K562 (cell line): Measurements from ENCODE around the gene CENPH. TPM values are rescaled to one million over a fixed set of nuclear protein-coding genes. Genes with fewer than 3 reads are reported as not detected.

Source experiments
- ATAC-seq: fragments of 200-7000 bp; cut with Tn5 transposase; 3 replicates; pipeline ENCODE4 v1.9.1; 2020; ENCODE audit warnings: moderate library complexity
- BruUV-seq: library from RNA; stranded (reverse); fragments of 400-500 nt; replicated peaks from 2 replicates; lab custom pipeline; 2021; lab: Mats Ljungman, UMichigan
- CTCF ChIA-PET: fragments of 300-600 bp; formaldehyde crosslinking; extraction: SDS; loops from one replicate; lab custom pipeline; 2021; ENCODE audit warnings: low intra/inter-chr PET ratio; lab: Yijun Ruan, JAX
- POLR2A ChIA-PET: fragments of 300-600, 350-650 bp; sonication (Branson Sonifier 250); formaldehyde crosslinking; extraction: SDS; loops from one replicate; lab custom pipeline; 2021; ENCODE audit warnings: antibody characterized with exemption, inconsistent platforms; lab: Yijun Ruan, JAX
- DNase-seq, 4 experiments: peaks; one replicate each; pipeline versions ENCODE4 v3.0.0 to v3.0.0-alpha.2; 2011 to 2018; ENCODE audit warnings: low spot score in 3 of 4, mixed read lengths in 3 of 4; ENCODE audit errors: extremely low read depth in 1 of 4
- FAIRE-seq: peaks from 2 replicates; lab custom pipeline; 2011; peaks lifted over from hg19 to GRCh38; lab: Jason Lieb, UNC
- H2AFZ ChIP-seq: 2 replicates; pipeline ENCODE4 v1.6.0; 2011; ENCODE audit warnings: low read depth, low read length, control low read depth, inconsistent platforms
- H3K27ac ChIP-seq: fragments of 200-600 bp; 3 replicates; pipeline ENCODE4 v1.8.0; 2011; ENCODE audit warnings: low read depth, mild to moderate bottlenecking, control low read depth, inconsistent platforms, low read length, moderate library complexity, mixed read lengths; ENCODE audit errors: extremely low read depth
- H3K27me3 ChIP-seq, 2 experiments: fragments of 300-600 bp in 1 of 2; 2 replicates in 1 of 2; 3 replicates in 1 of 2; pipeline versions ENCODE4 v1.6.0 to v1.8.0; 2011; ENCODE audit warnings: inconsistent platforms in 2 of 2, low read length in 2 of 2, mild to moderate bottlenecking in 1 of 2, mixed read lengths in 1 of 2, moderate library complexity in 1 of 2; ENCODE audit not compliant: control insufficient read depth in 2 of 2, insufficient read depth in 2 of 2
- H3K36me3 ChIP-seq: fragments of 300-600 bp; 3 replicates; pipeline ENCODE4 v1.8.0; 2011; ENCODE audit warnings: mild to moderate bottlenecking, low read length, inconsistent platforms; ENCODE audit not compliant: control insufficient read depth, insufficient read depth
- H3K4me1 ChIP-seq, 2 experiments: fragments of 200-600 bp in 1 of 2; replicated peaks in 1 of 2; 2 replicates in 1 of 2; 3 replicates in 1 of 2; pipeline versions ENCODE4 v1.5.1 to v1.8.0; 2011; ENCODE audit warnings: inconsistent platforms in 2 of 2, low read length in 2 of 2, mild to moderate bottlenecking in 1 of 2, mixed read lengths in 1 of 2, moderate library complexity in 1 of 2; ENCODE audit not compliant: control insufficient read depth in 2 of 2, insufficient read depth in 2 of 2
- H3K4me2 ChIP-seq: 2 replicates; pipeline ENCODE4 v1.6.1; 2011; ENCODE audit warnings: low read length, control low read depth, inconsistent platforms, mixed read lengths; ENCODE audit not compliant: insufficient read depth
- H3K4me3 ChIP-seq: fragments of 200-600 bp; sonication (generic), shearing (Covaris generic); 2 replicates; pipeline ENCODE4 v1.5.1; 2016; ENCODE audit warnings: control low read depth, inconsistent platforms
- H3K79me2 ChIP-seq: fragments of 200-600 bp; 3 replicates; pipeline ENCODE4 v1.8.0; 2011; ENCODE audit warnings: low read length, inconsistent platforms; ENCODE audit not compliant: control insufficient read depth, insufficient read depth
- H3K9ac ChIP-seq, 2 experiments: 2 replicates each; pipeline versions ENCODE4 v1.6.0 to v1.6.1; 2011; ENCODE audit warnings: low read depth in 2 of 2, low read length in 2 of 2, control low read depth in 1 of 2, inconsistent platforms in 1 of 2, mild to moderate bottlenecking in 1 of 2, mixed read lengths in 1 of 2; ENCODE audit not compliant: insufficient read depth in 1 of 2
- H3K9me1 ChIP-seq: one replicate; pipeline ENCODE4 v1.6.0; 2011; ENCODE audit warnings: inconsistent platforms, mild to moderate bottlenecking, low read length, moderate library complexity; ENCODE audit not compliant: control insufficient read depth, insufficient read depth
- H3K9me3 ChIP-seq: replicated peaks from 2 replicates; pipeline ENCODE4 v1.5.1; 2011; ENCODE audit warnings: low read depth, low read length, inconsistent platforms; ENCODE audit not compliant: control insufficient read depth, insufficient read depth
- H4K20me1 ChIP-seq: replicated peaks from 2 replicates; pipeline ENCODE4 v1.6.1; 2011; ENCODE audit warnings: low read length, inconsistent platforms, mixed read lengths; ENCODE audit not compliant: control insufficient read depth, insufficient read depth
- BCLAF1 ChIP-seq, 2 experiments: fragments of 450-650 bp in 1 of 2; IDR thresholded peaks; 2 replicates each; pipeline ENCODE4 v1.6.1; 2011 to 2017; ENCODE audit warnings: low read depth in 2 of 2, antibody characterized with exemption in 1 of 2, borderline replicate concordance in 1 of 2, low read length in 1 of 2, mild to moderate bottlenecking in 1 of 2, mixed read lengths in 1 of 2; ENCODE audit not compliant: control insufficient read depth in 1 of 2
- NRF1 ChIP-seq, 2 experiments: fragments of 450-650 bp; IDR thresholded peaks in 1 of 2; conservative IDR thresholded peaks in 1 of 2; 2 replicates each; pipeline ENCODE4 v1.6.1; 2014; ENCODE audit warnings: mild to moderate bottlenecking in 2 of 2
- YY1 ChIP-seq, 3 experiments: IDR thresholded peaks; 2 replicates each; pipeline ENCODE4 v1.6.1; 2011; ENCODE audit warnings: low read length in 2 of 3, mild to moderate bottlenecking in 2 of 3, moderate library complexity in 2 of 3, borderline replicate concordance in 1 of 3, control low read depth in 1 of 3, low read depth in 1 of 3; ENCODE audit not compliant: insufficient read depth in 3 of 3, insufficient replicate concordance in 2 of 3, control insufficient read depth in 1 of 3, insufficient read length in 1 of 3; ENCODE audit errors: extremely low read depth in 1 of 3
- WGBS: fragments of 100-300 bp; shearing (Covaris generic); methylation state at CpG from one replicate; pipeline ENCODE4 v1.1.6; 2016; ENCODE audit warnings: low coverage, mixed read lengths; ENCODE audit not compliant: insufficient coverage; ENCODE audit errors: missing lambda C conversion rate; 5-methylcytosine and 5-hydroxymethylcytosine counted together
- in situ Hi-C: fragments of 300-500 bp; cut with MboI; formaldehyde crosslinking; loops from 4 replicates; pipeline ENCODE4 v1.15.0; 2018; ENCODE audit warnings: inconsistent platforms, mixed read lengths
- intact Hi-C: fragments of 100-400 bp; cut with micrococcal nuclease; formaldehyde crosslinking; loops from 2 replicates; pipeline ENCODE4 v1.14.2; 2022
- polyA plus RNA-seq, 8 experiments: library from polyadenylated mRNA; depleted of rRNA in 4 of 8; stranded (reverse) in 5 of 8; unstranded in 3 of 8; fragments of >200 nt; fragmentation: Nextera tagmentation in 2 of 8; fragmentation: Illumina TruSeq in 1 of 8; extraction: Ambion mirVana in 2 of 8; extraction: Trizol in 1 of 8; gene quantifications; 2 replicates each; pipeline versions ENCODE4 v1.2.1 to v1.2.3, GENCODE V29; 2011 to 2014; ENCODE audit warnings: inconsistent platforms in 1 of 8, missing spikeins in 1 of 8
- total RNA-seq, 7 experiments: library from RNA; depleted of rRNA in 6 of 7; stranded (reverse); fragments of >200 nt in 6 of 7; fragmentation: Illumina TruSeq in 2 of 7; extraction: Trizol in 2 of 7; gene quantifications; 2 replicates each; pipeline versions ENCODE4 v1.2.1 to v1.2.3, GENCODE V29; 2011 to 2021; ENCODE audit warnings: low replicate concordance in 1 of 7
- TF ChIP-seq, protein P1 (sequence below): sonication (generic); formaldehyde crosslinking; IDR thresholded peaks from 2 replicates; pipeline ENCODE4 v1.8.0; 2022; ENCODE audit warnings: mild to moderate bottlenecking, low read depth, missing genetic modification reagents
- TF ChIP-seq, protein P2 (sequence below): sonication (generic); formaldehyde crosslinking; IDR thresholded peaks from 2 replicates; pipeline ENCODE4 v1.8.1; 2022; ENCODE audit warnings: missing genetic modification reagents

The CENPH gene
- total and polyA plus RNA-seq, 9 of the 15 experiments (the other 6 are each of a cell fraction or from before 2014, with no cell fraction given): 10.5 to 124 (median 74.9) TPM

DNA sequence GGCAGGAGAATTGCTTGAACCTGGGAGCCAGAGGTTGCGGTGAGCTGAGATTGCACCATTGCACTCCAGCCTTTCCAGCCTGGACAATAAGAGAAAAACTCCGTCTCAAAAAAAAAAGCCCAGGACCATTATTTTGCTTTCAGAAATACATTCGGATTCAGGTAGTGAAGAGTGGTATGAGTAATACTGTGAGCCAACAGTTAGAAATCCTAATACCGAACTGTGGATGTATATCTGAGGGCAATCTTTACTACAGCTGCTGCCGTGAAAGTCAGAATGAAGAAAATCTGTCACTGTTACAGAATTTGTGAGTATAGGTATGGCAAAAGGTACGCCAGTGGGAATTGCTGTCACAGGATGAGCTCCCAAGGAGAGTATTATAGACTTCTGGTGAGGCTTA is 41.9 kb downstream of the CENPH start (continued):
- no peak for TF ChIP-seq YY1 (IDR thresholded peaks at IDR 0.05; ENCODE audit: borderline replicate concordance in 1 of 3, control insufficient read depth in 1 of 3, extremely low read depth in 1 of 3, insufficient read depth in 3 of 3, insufficient read length in 1 of 3, insufficient replicate concordance in 2 of 3, low read depth in 1 of 3, low read length in 2 of 3)

DNA sequence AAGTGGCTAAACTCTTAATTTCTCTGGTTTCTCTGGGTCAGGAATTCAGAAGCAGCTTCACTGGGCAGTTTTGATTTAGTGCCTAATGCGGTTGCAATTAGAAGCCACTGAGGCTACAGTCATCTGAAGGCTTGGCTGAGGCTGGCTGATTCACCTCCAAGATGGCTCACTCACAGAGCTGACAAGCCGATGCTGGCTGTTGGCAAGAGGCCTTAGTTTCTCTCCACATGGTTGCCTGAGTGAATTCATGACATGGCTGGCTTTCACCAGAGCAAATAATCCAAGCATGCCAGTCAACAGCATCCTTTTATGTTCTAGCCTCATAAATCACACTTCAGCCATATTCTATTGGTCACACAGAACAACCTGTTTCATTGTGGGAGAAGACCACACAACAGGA is 42.5 kb downstream of the CENPH start:
- Histone ChIP-seq H3K4me3 (no peak overlapping the region), H3K27ac (no peak overlapping the region), H3K36me3 (peaks cover 32% of the 10 kb centered on the region), H4K20me1 (no peaks in the 10 kb centered on the region), H3K9me3 (no peaks in the 10 kb centered on the region), H3K4me1 (peaks cover 4% of the 10 kb centered on the region in 2 experiments; a peak in 4 of 5 replicates), H3K27me3 (no peaks in the 10 kb centered on the region), H3K9me1 (no peaks in the 10 kb centered on the region)
- ChIA-PET POLR2A (interaction anchor here (0.6 to 0.7 kb wide), 2 partner anchors 58 to 1459 kb away, joined by 3 read pairs; no protein-coding TSS in a partner anchor), CTCF (no interaction called here)
- ATAC-seq: no peak
- in situ Hi-C loops (no loop called here), intact Hi-C loops (loop anchor here (5.0 kb wide), 1 partner anchor 140 kb away; the partner anchor contains the start of gene SLC30A5)
- no peak for FAIRE-seq
- BruUV-seq: no TSS peak
- DNase-seq: no peak
- TF ChIP-seq NRF1 (conservative IDR thresholded peaks at IDR 0.05 in 1 of 2, IDR thresholded peaks at IDR 0.05 in 1 of 2) (no peak), BCLAF1 (IDR thresholded peaks at IDR 0.05; ENCODE audit: borderline replicate concordance in 1 of 2, control insufficient read depth in 1 of 2, low read depth in 2 of 2, low read length in 1 of 2) (no peak)
- TF ChIP-seq, protein P1, sequence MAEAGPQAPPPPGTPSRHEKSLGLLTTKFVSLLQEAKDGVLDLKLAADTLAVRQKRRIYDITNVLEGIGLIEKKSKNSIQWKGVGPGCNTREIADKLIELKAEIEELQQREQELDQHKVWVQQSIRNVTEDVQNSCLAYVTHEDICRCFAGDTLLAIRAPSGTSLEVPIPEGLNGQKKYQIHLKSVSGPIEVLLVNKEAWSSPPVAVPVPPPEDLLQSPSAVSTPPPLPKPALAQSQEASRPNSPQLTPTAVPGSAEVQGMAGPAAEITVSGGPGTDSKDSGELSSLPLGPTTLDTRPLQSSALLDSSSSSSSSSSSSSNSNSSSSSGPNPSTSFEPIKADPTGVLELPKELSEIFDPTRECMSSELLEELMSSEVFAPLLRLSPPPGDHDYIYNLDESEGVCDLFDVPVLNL (CRISPR knock-in tag): no peak
- TF ChIP-seq, protein P2, sequence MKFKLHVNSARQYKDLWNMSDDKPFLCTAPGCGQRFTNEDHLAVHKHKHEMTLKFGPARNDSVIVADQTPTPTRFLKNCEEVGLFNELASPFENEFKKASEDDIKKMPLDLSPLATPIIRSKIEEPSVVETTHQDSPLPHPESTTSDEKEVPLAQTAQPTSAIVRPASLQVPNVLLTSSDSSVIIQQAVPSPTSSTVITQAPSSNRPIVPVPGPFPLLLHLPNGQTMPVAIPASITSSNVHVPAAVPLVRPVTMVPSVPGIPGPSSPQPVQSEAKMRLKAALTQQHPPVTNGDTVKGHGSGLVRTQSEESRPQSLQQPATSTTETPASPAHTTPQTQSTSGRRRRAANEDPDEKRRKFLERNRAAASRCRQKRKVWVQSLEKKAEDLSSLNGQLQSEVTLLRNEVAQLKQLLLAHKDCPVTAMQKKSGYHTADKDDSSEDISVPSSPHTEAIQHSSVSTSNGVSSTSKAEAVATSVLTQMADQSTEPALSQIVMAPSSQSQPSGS: no peak
- TF ChIP-seq, all 486 proteins: peak for 0
- Histone ChIP-seq H2AFZ (no peak overlapping the region), H3K4me2 (no peak overlapping the region), H3K9ac (no peak overlapping the region), H3K79me2 (peaks cover 18% of the 10 kb centered on the region)
- WGBS: 56% methylated on average over 2 of the region's 2 CpGs
